BE2C (cell line): Measurements from ENCODE around the gene LRIG1.

Experiments
- DNase-seq: peaks from one replicate; pipeline ENCODE4 v3.0.0-alpha.2; 2020
- H3K27me3 ChIP-seq: fragments of 250-450 bp; sonication (Bioruptor Pico); 2 replicates; pipeline ENCODE4 v1.5.1; 2020; ENCODE audit warnings: mild to moderate bottlenecking
- H3K36me3 ChIP-seq: fragments of 250-450 bp; sonication (Bioruptor Pico); 2 replicates; pipeline ENCODE4 v1.5.1; 2020; ENCODE audit warnings: mild to moderate bottlenecking
- H3K4me1 ChIP-seq: fragments of 250-450 bp; sonication (Bioruptor Pico); 2 replicates; pipeline ENCODE4 v1.5.1; 2020
- H3K4me3 ChIP-seq: 2 replicates; pipeline ENCODE4 v1.5.1; 2011; ENCODE audit warnings: low read depth, low read length
- H3K9me3 ChIP-seq: fragments of 250-450 bp; sonication (Bioruptor Pico); 2 replicates; pipeline ENCODE4 v1.5.1; 2020
- TF ChIP-seq, protein P1 (sequence below): IDR thresholded peaks from 2 replicates; pipeline ENCODE4 v1.5.1; 2012; ENCODE audit warnings: mild to moderate bottlenecking, low read depth, low read length

Gene LRIG1

DNA sequence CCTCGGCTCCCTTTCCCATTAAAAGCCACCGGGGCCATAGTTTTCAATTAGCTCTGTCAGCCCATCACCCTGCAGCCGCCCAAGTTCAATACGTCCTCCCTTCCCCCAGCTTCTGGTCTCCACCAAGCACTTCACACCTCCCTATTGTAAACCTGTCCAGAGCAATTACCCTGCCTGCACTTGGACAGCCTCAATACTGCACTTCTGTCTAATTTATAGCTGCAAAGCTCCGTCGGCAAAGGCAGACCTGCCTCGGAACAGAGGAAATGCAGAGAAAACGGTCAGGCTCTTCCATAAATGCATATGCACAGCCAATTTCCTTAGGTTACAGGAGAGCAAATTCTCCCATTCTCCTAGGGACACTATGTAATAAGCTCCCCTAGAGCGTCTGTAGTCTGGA, 21.9 kb downstream of the LRIG1 start:
- no peaks in the 10 kb centered on the region for H3K4me1 ChIP-seq
- H3K27me3 ChIP-seq: no peaks in the 10 kb centered on the region
- TF ChIP-seq, protein P1, sequence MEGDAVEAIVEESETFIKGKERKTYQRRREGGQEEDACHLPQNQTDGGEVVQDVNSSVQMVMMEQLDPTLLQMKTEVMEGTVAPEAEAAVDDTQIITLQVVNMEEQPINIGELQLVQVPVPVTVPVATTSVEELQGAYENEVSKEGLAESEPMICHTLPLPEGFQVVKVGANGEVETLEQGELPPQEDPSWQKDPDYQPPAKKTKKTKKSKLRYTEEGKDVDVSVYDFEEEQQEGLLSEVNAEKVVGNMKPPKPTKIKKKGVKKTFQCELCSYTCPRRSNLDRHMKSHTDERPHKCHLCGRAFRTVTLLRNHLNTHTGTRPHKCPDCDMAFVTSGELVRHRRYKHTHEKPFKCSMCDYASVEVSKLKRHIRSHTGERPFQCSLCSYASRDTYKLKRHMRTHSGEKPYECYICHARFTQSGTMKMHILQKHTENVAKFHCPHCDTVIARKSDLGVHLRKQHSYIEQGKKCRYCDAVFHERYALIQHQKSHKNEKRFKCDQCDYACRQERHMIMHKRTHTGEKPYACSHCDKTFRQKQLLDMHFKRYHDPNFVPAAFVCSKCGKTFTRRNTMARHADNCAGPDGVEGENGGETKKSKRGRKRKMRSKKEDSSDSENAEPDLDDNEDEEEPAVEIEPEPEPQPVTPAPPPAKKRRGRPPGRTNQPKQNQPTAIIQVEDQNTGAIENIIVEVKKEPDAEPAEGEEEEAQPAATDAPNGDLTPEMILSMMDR: no peak
- no peak overlapping the region for H3K4me3 ChIP-seq
- H3K9me3 ChIP-seq: no peaks in the 10 kb centered on the region
- no peaks in the 10 kb centered on the region for H3K36me3 ChIP-seq
- no peak for DNase-seq

DNA sequence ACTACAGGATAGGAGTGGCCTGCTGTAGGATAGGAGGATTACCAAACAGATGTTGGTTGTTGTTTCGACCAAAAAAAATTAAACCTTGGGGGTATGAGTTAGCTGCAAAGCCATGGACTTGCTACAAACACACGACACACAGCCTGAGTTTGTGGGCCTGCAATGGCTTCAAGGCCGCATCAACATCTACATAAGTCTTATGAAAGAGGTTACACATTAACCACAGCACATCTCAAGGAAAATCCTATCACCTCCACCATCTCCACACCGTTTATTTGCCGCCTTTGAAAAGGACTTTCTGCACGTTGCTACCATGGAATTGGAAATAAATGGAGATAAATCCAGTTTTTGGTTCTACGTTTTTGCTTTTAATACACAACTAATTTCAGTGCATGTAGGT, 23.0 kb downstream of the LRIG1 start:
- Histone ChIP-seq H3K9me3 (no peaks in the 10 kb centered on the region), H3K4me3 (no peak overlapping the region), H3K4me1 (no peaks in the 10 kb centered on the region), H3K36me3 (no peaks in the 10 kb centered on the region), H3K27me3 (no peaks in the 10 kb centered on the region)
- DNase-seq: no peak
- TF ChIP-seq, protein P1: no peak

DNA sequence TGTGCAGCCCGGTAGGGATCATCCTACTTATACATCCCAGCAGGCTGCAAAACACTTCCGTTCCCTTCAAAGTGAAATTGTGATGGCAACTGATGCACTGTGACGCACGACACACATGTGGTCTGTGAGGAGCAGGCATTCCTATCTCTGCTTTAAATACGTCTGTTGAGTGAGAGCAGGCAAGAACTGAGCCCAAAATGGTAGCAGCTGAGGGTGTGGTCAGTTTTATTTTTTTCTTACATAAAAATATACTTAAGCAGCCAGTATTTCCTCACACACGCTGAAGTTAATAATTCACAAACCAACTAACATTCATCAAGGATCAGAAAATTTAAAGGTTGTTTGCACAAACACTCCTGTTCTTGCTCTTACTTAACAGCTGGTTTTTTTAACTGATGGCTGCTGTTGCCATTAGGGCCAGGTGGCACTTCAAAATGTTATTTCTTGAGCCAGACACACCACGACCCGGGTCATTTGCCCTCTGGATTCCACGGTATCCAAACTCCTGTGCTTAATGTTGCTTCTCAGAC, 23.9 kb downstream of the LRIG1 start:
- TF ChIP-seq, protein P1: no peak
- no peak overlapping the region for H3K4me3 ChIP-seq
- no peaks in the 10 kb centered on the region for H3K4me1 ChIP-seq
- H3K27me3 ChIP-seq: no peaks in the 10 kb centered on the region
- no peaks in the 10 kb centered on the region for H3K9me3 ChIP-seq
- H3K36me3 ChIP-seq: no peaks in the 10 kb centered on the region
- DNase-seq: no peak

DNA sequence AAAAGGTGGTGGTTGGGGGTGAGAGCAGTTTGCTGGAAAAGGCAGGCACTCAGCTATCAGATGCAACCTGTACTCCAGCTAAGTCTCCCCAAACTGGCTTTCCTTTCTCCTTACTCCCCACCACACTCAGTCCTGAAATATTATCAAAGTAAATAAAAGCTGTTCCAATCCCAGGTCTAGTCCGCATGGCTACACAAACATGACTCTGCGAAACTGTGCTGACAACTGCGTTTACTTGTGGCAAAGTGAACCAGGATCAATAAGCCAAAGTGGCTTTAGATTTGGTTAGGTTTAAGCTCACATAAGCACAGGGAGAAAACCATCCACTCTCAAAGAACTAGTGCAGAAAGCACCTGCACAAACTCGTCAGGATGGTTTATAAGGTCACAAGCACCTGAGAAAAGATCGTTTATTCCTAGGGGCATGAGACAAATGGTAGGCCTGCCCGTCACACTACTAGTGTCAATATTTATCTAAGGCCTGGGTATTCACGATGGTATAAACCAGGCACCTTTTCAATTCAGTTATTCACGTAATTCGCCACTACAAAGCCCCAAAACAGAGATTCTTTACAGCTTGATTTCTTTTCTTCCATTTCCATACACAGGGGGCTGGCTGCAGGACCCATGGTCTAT, 25.3 kb downstream of the LRIG1 start:
- no peaks in the 10 kb centered on the region for H3K36me3 ChIP-seq
- TF ChIP-seq, protein P1: no peak
- no peaks in the 10 kb centered on the region for H3K27me3 ChIP-seq
- no peaks in the 10 kb centered on the region for H3K9me3 ChIP-seq
- DNase-seq: no peak
- no peak overlapping the region for H3K4me3 ChIP-seq
- H3K4me1 ChIP-seq: no peaks in the 10 kb centered on the region

DNA sequence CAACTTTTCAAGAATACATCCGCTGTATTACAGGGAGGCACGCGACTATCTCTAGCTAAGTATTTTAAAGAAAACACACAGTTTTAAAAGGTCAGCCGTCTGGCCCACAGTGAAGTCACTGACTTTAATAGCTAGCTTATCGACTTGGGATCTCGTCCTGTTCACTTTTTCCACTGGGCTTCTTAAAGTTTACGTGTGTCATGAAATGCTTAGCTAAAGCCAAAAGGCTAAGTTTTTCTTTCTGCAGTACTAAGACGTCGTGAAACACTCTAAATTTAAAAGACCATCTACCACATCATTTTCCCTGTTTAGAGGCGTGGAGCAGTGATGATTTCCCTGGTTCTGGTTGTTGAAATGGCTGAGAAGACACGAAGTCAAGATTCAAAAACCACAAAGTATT, 27.1 kb downstream of the LRIG1 start:
- H3K4me3 ChIP-seq: no peak overlapping the region
- H3K9me3 ChIP-seq: no peaks in the 10 kb centered on the region
- no peaks in the 10 kb centered on the region for H3K27me3 ChIP-seq
- no peaks in the 10 kb centered on the region for H3K4me1 ChIP-seq
- H3K36me3 ChIP-seq: no peaks in the 10 kb centered on the region
- TF ChIP-seq, protein P1: no peak
- no peak for DNase-seq

DNA sequence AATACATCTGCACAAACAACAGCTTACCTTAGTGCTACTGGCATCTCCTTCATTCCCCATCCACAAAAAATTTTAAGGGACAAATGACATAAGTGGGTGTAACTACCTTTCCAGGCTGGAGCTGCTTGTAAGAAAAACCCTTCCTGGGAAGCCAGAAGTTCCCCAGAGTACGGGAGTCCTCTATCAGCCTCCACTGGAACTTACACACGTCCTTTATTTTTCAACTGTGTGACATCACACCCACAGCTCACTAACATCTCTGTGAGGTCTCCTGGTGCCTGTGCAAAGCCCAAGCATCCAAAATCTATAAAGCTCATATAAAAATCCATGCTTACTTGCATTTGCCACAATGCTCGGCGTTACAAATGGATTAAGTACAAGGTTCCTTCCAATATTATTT, 27.6 kb downstream of the LRIG1 start:
- H3K4me1 ChIP-seq: no peaks in the 10 kb centered on the region
- H3K36me3 ChIP-seq: no peaks in the 10 kb centered on the region
- no peaks in the 10 kb centered on the region for H3K27me3 ChIP-seq
- no peaks in the 10 kb centered on the region for H3K9me3 ChIP-seq
- TF ChIP-seq, protein P1: no peak
- no peak overlapping the region for H3K4me3 ChIP-seq
- no peak for DNase-seq
